CD4-positive, alpha-beta T cell treated with Interleukin-12 subunit alpha and Interleukin-12 subunit beta, for 1 hour (primary cell): Measurements from ENCODE around the gene RABEP2.
"Not testable (repeated sequence)": the region's sequence is repeated elsewhere in the genome, so short reads cannot be mapped to it uniquely, and the experiment has no call there.

ENCODE experiments used
- DNase-seq: peaks from one replicate; pipeline ENCODE4 v3.0.0-alpha.2; 2020

RABEP2 gene

GRCh38 chr16:28924762-28925385, at the start of gene RABEP2:
Gene RABEP2 (minus strand): TSS chr16:28925238. CDS start chr16:28925163, 75 bp downstream.
- peak; percentile 95 for DNase-seq

- peak; percentile 93 for DNase-seq
Measured at GRCh38 chr16:28974437-28975157, 49.6 kb upstream of the RABEP2 start, which contains the start of gene SPNS1. Gene SPNS1 (plus strand): TSS chr16:28974778. CDS start chr16:28975152, 374 bp downstream.

- DNase-seq, result no peak
Measured at GRCh38 chr16:28974007-28974436, 49.0 kb upstream of the RABEP2 start.

GRCh38 chr16:28969696-28970095, 44.7 kb upstream of the RABEP2 start:
- DNase-seq, result not testable (repeated sequence)

GRCh38 chr16:28967156-28967555, 42.1 kb upstream of the RABEP2 start:
- DNase-seq, result no peak

GRCh38 chr16:28964496-28964895, 39.5 kb upstream of the RABEP2 start:
- DNase-seq, result no peak

- no peak for DNase-seq
Measured at GRCh38 chr16:28964072-28964471, 39.0 kb upstream of the RABEP2 start.

- DNase-seq, result no peak
Measured at GRCh38 chr16:28958836-28959235, 33.8 kb upstream of the RABEP2 start.

- no peak for DNase-seq
Measured at GRCh38 chr16:28958216-28958615, 33.2 kb upstream of the RABEP2 start.

- DNase-seq, result no peak
Measured at GRCh38 chr16:28951410-28951943, 26.4 kb upstream of the RABEP2 start.

- peak; percentile 100 for DNase-seq
Measured at GRCh38 chr16:28950648-28951409, 25.8 kb upstream of the RABEP2 start, which contains the start of gene NFATC2IP. Gene NFATC2IP (plus strand): TSS chr16:28950937. CDS start chr16:28951012, 75 bp downstream.

- DNase-seq, result no peak
Measured at GRCh38 chr16:28946681-28947080, 21.6 kb upstream of the RABEP2 start.

GRCh38 chr16:28943281-28943680, 18.2 kb upstream of the RABEP2 start:
- DNase-seq, result no peak

GRCh38 chr16:28939825-28940224, 14.8 kb upstream of the RABEP2 start:
- not testable (repeated sequence) for DNase-seq

GRCh38 chr16:28938721-28939120, 13.7 kb upstream of the RABEP2 start:
- DNase-seq, result no peak

- no peak for DNase-seq
Measured at GRCh38 chr16:28937222-28937876, 12.3 kb upstream of the RABEP2 start.

- DNase-seq, result no peak
Measured at GRCh38 chr16:28936784-28937155, 11.7 kb upstream of the RABEP2 start.

- DNase-seq, result peak; percentile 89
Measured at GRCh38 chr16:28935924-28936783, 11.1 kb upstream of the RABEP2 start.

- no peak for DNase-seq
Measured at GRCh38 chr16:28935346-28935745, 10.3 kb upstream of the RABEP2 start.

GRCh38 chr16:28933171-28933570, 8.1 kb upstream of the RABEP2 start:
- no peak for DNase-seq

GRCh38 chr16:28932339-28933141, 7.5 kb upstream of the RABEP2 start:
- no peak for DNase-seq
